22Rv1 (cell line): Measurements from ENCODE around the gene SLCO1A2.

Experiments used
- CTCF ChIP-seq: fragments of 450-650 bp; IDR thresholded peaks from 2 replicates; pipeline ENCODE4 v1.5.1; 2017; ENCODE audit warnings: mild to moderate bottlenecking
- ZFX ChIP-seq: fragments of 450-650 bp; IDR thresholded peaks from 2 replicates; pipeline ENCODE4 v1.6.1; 2017; ENCODE audit warnings: antibody characterized with exemption, borderline replicate concordance

GRCh38 chr12:21221072-21221471, 113.6 kb downstream of the SLCO1A2 start:
- TF ChIP-seq CTCF (no peak), ZFX (no peak)
